GOT3 (cell line): ENCODE data around the gene APLNR.

ENCODE experiments used
- DNase-seq: peaks from one replicate; lab custom pipeline; 2025; ENCODE audit warnings: mixed read lengths; lab: John Stamatoyannopoulos, UW

APLNR gene

DNA sequence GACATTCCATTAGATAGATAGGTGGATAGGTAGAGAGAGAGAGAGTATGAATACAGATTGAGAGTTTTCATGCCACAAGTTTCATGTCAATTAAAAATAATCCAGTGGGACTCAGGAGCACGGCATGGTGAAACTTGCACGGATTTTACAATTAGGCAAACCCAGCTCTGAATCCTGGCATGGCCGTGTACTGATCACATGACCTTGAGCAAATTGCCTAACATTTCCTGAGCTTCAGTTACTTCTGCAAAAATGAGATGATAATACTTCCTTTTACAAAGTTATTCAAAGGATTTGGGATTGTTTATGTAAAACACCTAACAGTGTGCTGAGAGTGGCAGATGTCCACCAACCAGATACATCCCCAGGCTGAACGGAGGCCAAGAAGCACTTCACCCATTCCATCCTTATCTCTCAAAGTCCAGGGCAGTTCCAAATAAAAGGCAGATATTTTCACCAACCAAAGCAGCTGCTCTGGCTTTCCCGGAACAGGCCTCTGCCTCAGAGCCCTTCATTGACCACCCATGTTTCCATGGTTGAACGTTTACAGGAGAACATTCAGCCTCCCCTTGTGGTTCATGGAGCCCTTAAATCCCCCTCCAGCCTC is 17.9 kb downstream of the APLNR start:
- no peak for DNase-seq

DNA sequence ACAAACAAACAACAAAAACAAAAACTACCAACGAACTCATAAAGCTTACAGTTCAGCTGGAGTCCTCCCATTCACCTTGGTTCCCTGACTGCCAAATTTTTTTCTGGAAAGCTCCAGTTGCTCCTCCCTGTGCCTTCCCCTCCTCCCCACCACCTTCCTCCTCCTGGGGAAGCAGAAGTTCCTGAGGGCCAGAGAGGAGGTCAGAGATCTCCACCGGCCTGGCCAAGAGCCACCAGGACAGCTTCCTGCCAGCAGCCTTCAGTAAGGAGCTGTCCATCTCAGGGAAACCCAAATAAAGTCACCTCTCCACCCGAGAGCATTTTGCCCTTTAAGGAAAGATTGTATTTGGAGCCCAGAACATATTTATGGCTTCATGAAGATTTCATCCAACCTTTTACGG is 20.0 kb downstream of the APLNR start:
- DNase-seq: no peak

DNA sequence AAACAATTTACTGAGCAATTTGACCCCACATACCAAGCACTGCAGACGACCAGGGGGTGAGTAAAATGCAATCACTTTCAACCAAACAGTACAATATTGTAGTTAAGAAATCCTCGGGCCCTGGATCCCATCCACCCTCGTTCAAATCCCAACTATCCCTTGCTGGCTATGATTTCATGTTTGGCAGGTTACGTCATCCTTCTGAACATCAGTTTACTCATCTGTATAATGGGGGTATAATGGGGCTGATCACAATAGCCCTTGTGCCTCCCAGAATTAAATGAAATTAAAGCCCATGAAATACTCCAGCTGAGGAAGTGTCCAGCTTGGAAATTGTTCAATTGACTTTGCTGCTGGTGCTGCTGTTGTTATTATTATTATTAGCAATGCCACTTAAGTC is 20.6 kb downstream of the APLNR start:
- DNase-seq: no peak

DNA sequence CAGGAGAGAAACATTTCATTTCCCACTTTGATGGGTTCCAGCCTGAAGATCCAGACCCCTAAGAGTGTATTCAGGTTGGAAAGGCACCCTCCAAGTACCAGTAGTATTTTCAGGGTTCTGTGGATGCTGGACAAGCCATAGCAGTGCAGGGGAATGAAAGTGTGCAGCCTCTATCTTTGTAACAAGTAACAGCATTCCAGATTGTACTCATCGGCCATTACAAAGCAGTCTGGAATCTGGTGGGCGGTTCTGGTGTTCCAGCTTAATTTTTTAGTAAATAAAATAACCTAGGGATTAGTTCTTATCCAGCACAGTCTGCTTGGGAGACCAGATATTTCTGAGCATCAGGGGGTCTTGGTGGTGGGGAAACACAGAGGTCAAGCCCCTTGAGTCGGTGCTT is 22.6 kb downstream of the APLNR start:
- no peak for DNase-seq

DNA sequence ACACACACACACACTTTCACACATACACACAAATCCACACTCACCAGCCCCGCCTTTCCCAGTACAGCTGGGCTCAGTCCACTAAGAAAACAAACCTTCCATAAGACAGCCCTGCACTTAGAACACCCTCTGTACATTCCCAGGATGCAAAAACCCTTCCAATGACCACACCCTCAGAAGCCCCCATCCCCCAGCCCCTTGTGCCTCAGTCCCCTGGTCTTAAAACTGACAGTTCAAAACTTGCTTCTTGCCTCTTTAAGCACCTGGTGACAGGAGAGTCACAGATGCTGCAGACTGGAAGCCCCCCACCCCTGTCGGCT is 23.0 kb downstream of the APLNR start:
- no peak for DNase-seq

DNA sequence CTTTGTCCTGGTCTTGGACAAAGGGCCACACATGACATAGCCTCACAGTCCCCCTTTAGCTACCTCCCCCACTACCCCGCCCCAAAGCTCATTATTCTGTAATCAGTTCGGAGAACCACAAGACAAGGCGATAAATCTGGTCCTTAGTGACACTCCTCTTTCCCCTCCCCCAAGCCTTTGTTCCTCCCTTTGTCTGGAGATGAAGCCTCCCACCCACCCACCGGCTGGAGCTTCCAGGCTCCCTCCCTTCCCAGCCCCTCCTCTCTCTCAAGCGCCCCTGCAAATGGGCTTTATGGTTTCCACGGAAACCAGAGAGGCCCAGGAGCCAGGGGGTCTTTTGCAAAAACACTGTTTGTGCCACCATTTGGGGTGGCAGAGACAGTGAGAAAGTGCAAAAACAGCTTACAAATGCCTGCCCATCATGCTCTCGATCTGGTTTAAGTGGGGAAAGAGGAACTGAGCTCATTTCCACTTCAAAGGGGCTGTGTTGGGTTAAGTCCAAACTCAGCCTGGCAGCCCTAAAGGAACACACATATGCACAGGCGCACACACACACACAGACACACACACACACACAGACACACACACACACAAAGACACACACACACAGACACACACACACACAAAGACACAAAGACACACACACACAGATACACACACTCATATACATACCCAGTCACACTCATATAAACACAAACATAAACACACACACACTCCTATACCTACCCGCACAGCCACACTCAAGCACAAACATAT is 23.5 kb downstream of the APLNR start:
- no peak for DNase-seq

DNA sequence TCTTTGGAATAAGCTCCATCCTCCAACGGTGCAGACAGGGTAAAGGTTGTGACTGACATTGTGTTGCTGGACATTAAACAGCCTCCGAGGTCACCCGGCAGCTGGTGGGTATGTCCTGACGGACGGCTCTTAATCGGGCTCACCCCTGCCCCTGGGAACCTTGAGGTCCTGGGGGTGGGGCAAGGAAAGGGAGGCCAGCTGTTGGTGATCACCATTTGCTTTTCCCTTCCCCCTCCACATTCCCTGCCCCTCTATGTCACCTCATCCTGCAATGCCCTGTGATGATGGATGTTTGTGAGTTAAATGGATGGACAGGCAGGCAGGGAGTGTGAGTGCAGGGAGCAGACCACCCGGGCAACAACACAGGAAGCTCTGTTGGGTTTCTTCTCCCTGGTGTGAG is 26.3 kb downstream of the APLNR start:
- no peak for DNase-seq

DNA sequence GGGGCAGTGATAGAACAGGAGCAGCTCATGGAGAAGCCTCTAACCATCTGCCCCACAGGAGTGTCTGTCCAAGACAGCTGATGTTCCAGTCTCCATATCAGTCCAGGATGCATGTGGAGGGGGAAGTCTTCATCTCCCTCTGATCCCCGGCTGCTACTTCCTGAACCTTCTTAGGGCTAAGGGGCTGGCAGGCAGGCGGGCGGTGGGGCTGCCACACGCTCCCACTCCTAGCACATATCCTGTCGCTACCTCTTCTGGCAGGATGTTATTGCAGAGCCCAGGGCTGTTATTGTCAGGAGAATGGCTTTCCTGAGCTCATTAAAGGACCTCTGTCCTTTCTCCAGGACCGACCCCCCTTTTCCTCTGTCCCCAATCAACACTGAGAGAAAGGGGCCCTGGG is 29.9 kb downstream of the APLNR start:
- DNase-seq: no peak

DNA sequence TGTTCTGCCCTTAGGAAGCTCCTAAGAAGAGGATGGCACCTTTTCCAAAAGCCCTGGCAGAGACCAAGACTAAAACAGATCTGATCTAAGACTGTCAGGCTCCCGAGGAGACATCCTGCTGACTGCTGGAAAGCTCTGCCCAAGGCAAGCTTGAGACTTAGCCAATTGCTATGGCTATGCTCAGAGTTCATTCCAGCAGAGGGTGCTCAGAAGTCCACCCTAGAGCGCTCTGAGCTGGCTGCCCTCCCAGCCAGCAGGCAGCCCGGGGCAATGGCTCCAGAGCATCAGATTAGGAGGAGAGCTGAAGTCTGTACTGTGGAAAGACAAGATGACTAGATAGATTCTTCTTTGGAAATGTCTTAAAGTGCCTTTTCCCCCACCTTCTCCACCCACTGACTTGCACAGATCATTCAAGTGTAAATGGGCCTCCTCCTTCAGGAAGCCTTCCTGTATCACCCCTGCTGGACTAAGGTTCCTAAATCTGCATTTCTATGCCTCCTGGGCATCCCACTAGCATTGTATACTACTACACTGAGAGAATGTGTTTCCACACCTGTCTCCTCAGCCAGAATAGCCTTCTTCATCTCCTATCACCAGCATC is 31.9 kb downstream of the APLNR start:
- peak; percentile 8 for DNase-seq

DNA sequence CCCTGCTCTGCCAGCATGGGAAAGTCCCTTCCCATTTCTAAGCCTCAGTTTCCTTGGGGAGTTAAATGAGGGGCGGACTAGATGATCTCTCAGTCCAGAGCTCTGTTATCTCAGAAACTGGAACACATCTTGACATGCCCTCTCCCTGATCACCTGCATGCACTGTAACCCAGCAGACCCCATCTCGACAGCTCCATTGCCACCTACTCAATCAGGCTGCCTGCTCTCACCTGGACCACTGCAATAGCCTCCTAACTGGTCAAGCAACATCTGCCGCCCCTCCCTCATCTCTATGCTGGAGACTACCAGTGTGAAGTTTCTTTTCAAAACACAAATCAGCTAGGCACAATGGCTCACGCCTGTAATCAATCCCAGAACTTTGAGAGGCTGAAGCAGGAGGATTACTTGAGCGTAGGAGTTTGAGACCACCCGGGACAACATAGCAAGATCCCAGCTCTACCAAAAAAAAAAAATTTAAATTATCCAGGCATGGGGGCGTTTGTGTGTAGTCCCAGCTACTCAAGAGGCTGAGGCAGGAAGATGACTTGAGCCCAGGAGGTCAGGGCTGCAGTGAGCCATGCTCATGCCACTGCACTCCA is 33.1 kb downstream of the APLNR start:
- no peak for DNase-seq

DNA sequence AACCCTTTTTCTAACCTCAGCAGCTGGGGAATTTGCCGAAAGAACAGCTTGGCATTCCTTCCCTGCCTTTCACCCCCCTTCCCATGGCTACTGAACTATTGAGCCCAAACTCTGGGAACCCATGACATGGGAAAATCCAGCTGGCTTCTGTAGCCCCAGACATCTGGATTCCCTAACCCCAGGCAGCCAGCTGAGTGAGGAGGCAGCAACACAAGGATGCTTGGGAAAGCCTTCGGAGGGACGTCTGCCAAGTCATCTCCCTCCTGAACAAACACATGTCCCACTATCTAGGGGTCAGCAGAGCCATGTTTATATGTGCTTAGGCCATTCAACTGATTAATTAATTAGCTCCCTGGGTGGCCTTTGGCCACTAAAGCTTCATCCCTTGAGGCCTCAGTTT is 33.7 kb downstream of the APLNR start:
- no peak for DNase-seq

DNA sequence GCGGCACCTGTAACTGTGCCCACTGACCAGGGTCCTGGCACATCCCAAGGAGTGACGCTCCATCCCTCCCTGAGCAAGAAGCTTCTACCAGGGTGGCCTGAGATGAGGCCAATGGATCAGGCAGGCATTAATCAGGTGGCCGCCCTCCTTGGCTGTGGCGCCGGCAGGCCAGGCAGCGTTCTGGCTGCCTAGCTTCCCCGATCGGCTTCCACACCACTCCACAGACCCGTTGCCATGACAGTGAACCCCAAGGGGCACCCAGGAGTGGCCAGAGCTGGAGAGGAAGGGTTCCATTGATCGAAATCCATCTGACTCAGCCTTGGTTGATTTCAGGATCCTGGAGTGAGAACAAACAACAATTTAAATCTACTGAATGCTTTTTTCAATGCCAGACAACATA is 34.8 kb downstream of the APLNR start:
- DNase-seq: no peak

DNA sequence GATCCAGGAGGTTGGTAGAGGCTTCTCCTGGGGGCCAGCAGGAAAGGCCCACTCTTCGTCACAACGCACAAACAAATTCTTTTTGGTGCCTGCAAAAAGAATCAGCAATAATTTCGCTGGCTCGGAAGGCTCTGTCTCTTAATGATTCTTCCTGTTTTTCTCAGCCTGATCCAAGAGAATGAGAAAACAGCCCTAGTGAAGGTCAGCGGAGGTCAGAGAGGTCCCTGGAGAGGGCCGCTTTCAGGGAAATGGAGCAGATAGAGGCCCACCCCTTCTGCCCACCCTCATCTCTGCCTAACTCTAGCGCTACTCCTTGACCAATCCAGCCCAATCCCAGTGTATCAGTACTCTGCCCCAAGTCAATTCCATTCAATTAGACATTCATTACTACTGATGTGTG is 36.1 kb downstream of the APLNR start:
- no peak for DNase-seq

DNA sequence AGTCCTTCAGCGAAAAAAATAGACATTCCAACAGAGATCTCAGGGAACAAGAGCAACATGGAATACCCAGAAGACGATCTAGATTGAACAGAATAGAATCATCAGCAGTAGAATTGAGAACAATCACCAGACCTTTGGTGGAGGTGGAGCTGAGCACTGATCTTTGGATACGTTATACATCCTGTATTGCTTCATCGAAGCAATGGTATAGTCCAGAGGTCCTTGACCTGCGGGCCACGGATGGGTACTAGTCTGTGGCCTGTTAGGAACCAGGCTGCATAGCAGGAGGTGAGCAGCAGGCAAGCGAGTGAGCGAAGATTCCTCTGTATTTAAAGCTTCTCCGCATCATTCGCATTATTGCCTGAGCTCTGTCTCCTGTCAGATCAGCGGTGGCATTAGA is 37.7 kb downstream of the APLNR start:
- DNase-seq: no peak

DNA sequence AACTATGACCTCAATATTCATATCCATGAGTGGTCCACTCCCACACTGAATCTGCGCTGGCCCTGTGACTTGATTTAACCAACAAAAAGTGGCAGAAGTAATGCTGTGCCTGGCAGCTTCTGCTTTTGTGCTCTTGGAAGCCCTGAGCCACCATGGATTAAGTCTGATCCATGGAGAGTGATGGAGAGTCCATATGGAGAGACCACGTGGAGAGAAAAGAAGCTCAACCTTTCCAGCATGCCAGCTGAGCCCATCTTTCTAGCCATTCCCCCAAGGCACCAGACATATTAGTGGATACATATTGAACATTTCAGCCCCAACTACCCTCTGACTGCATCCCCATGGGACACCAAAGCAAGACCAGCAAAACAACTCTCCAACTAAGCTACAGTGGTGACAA is 39.3 kb downstream of the APLNR start:
- no peak for DNase-seq

DNA sequence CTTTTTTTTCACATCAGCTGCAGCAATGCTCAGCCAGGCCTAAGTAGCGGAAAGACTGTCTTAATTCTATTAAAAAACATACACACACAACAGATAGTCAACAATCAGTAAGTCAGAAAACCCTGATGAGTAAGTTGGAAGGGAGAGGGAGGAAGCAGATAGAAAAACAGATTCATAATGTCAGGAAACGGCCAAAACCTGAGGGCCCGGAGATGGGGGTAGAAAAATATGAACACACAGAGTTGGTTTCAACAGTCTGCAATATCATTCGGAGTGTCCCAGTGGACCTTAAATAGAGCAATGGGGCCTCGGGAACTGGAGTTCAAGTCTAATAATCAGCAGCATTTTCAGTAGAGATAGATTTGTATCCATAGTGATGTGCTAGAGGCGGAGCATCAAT is 40.5 kb downstream of the APLNR start:
- DNase-seq: no peak

DNA sequence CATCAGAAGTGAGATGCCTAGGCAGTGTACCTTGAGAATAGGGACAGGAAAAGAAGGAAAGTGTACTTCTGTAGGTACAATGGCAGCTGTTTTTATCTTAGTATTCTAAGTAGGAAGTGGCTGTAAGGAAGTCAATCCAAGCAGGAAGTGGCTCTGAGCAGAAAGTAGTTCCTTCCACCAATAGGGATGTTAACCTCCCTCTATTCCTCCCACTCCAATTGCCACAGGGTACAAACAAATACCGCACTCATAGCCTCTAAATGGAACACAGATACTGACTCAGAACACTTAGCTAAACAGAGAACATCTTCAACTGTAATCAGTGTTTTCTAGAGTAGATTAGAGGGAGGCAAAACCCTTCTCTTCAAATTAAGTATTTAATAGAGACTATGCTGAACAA is 44.7 kb downstream of the APLNR start:
- DNase-seq: no peak

DNA sequence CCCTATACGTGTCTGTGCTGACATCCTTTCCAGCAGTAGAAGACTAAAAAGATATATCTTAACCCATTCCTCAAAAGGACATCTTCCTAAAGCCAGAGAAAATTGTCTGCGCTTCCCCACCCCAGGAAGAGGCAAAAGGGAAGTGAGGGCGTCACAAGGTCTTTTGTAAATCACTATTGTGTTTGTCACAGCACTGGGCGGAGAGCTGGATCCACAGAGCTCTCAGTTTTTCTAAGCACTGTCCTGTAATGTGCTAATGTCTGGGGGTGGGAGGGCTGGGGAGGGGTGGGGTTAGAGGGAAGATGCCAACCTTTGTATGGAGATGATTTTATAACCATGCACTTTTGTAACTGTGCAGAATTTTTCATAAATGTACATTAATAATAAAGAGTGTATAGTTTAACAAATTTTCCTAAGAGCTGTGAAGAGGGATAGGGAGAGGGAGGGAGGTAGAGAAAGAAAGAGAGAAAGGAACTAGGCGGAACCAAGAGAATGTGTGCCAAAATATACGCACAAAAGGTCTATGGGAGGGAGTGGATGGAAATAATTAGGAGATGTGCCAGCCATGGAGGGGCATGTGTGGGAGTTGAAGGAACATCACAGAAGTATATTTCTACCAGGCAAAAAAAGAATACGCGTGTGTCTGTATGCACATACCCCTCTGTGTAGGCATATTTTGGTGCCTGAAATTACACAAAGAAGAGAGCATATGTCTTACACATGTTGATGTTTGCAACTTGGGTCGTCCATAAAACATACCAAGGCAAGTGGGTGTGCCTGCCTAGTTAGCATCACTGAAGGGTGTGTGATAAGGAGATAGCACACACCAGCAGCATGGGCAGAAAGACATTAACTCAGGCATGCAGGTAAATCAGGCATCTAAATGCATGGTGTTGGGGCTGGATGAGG is 45.5 kb downstream of the APLNR start:
- no peak for DNase-seq

DNA sequence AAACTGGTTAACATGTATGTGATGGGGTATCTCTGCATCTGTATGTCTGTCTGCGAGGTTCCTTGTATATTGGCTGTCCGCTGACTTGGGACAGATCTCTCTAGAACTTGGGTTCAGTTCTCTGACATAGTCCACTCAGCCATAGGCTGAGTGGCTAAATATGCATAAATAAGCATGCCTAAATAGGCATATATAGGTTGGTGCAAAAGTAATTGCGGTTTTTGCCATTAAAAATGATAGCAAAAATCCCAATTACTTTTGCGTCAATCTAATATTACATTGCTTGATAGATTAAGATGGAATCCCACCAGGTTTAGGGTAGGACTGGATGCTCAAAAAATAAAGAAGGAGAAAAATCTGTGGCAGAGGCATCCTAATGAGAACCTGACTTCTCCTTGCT is 46.5 kb downstream of the APLNR start:
- no peak for DNase-seq
